ENCODE measurements around the gene MSMB. TPM values are rescaled to one million over a fixed set of nuclear protein-coding genes. Genes with fewer than 3 reads are reported as not detected.

The MSMB gene
- total and polyA plus RNA-seq, 2 experiments from 2014 or later = not detected

- Histone ChIP-seq H3K79me2 (ENCODE audit: insufficient read depth) (peaks cover 94% of the 10 kb centered on the region), H3K27ac (peak overlapping the region; percentile 95), H3K27me3 (replicated peaks; ENCODE audit: insufficient read depth) (no peaks in the 10 kb centered on the region), H3K9me2 (ENCODE audit: insufficient read depth) (no peaks in the 10 kb centered on the region), H3K4me1 (ENCODE audit: insufficient read depth) (peaks cover 76% of the 10 kb centered on the region), H3K4me3 (no peak overlapping the region), H3K9me3 (ENCODE audit: low read depth) (no peaks in the 10 kb centered on the region), H3K4me2 (ENCODE audit: unreplicated experiment) (no peak overlapping the region), H3K36me3 (ENCODE audit: low read depth) (no peaks in the 10 kb centered on the region), H4K20me1 (ENCODE audit: insufficient read depth) (peaks cover 11% of the 10 kb centered on the region), H2AFZ (no peak overlapping the region), H3K9ac (peak overlapping the region; percentile 85; the same call in 1 of the 2 replicates), H3F3A (ENCODE audit: insufficient read depth) (peaks cover 51% of the 10 kb centered on the region)
- no peak for TF ChIP-seq EZH2 (IDR thresholded peaks at IDR 0.05; ENCODE audit: insufficient read depth, poor library complexity, severe bottlenecking)
- no peak for TF ChIP-seq EZH2phosphoT487 (IDR thresholded peaks at IDR 0.05; ENCODE audit: insufficient read depth, low read depth)
- WGBS, 2 experiments (ENCODE audit: low coverage in 1 of 2, low lambda C conversion rate in 2 of 2, missing lambda C conversion rate in 2 of 2) = 58% methylated on average over 2 of the region's 2 CpGs
- DNase-seq = no peak
- in situ Hi-C loops (cut with MboI) = no loop called here
Observed at GRCh38 chr10:46025406-46025805, 20.7 kb downstream of the MSMB start.

DNA sequence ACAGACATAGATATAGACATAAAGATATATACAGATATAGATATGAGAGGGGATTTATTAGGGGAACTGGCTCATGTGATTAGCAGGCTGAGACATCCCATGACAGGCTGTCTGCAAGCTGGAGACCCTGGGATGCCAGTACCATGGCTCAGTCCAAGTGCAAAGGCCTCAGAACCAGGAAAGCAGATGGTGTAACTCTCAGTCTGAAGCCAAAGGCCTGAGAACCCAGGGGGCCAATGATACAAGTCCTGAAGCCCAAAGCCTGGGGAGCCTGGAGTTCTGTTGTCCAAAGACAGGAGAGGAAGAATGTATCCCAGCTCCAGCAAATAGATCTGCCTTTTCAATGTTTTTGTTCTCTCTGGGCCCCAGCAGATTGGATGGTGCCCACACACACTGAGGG is 21.1 kb downstream of the MSMB start:
- Histone ChIP-seq H3F3A (ENCODE audit: insufficient read depth) (peaks cover 51% of the 10 kb centered on the region), H3K27ac (peak overlapping the region; percentile 95), H3K9me3 (ENCODE audit: low read depth) (no peaks in the 10 kb centered on the region), H3K4me3 (no peak overlapping the region), H3K79me2 (ENCODE audit: insufficient read depth) (peaks cover 94% of the 10 kb centered on the region), H3K4me2 (ENCODE audit: unreplicated experiment) (no peak overlapping the region), H2AFZ (no peak overlapping the region), H3K9ac (peak overlapping the region; percentile 85), H3K36me3 (ENCODE audit: low read depth) (no peaks in the 10 kb centered on the region), H3K9me2 (ENCODE audit: insufficient read depth) (no peaks in the 10 kb centered on the region), H4K20me1 (ENCODE audit: insufficient read depth) (peaks cover 11% of the 10 kb centered on the region), H3K27me3 (replicated peaks; ENCODE audit: insufficient read depth) (no peaks in the 10 kb centered on the region), H3K4me1 (ENCODE audit: insufficient read depth) (peaks cover 80% of the 10 kb centered on the region)
- TF ChIP-seq EZH2phosphoT487 (IDR thresholded peaks at IDR 0.05; ENCODE audit: insufficient read depth, low read depth) = no peak
- TF ChIP-seq EZH2 (IDR thresholded peaks at IDR 0.05; ENCODE audit: insufficient read depth, poor library complexity, severe bottlenecking) = no peak
- in situ Hi-C loops (cut with MboI) = no loop called here
- DNase-seq = peak; percentile 28

- peaks cover 94% of the 10 kb centered on the region for H3K79me2 ChIP-seq (ENCODE audit: insufficient read depth)
- H4K20me1 ChIP-seq (ENCODE audit: insufficient read depth) = peaks cover 8% of the 10 kb centered on the region
- no peaks in the 10 kb centered on the region for H3K9me2 ChIP-seq (ENCODE audit: insufficient read depth)
- TF ChIP-seq EZH2 (IDR thresholded peaks at IDR 0.05; ENCODE audit: insufficient read depth, poor library complexity, severe bottlenecking) (no peak), EZH2phosphoT487 (IDR thresholded peaks at IDR 0.05; ENCODE audit: insufficient read depth, low read depth) (no peak)
- peak overlapping the region; percentile 69 for H3K4me3 ChIP-seq
- WGBS, 2 experiments (ENCODE audit: low coverage in 1 of 2, low lambda C conversion rate in 2 of 2, missing lambda C conversion rate in 2 of 2) = 0 to 1% methylated on average over 32 to 42 of the region's 49 CpGs
- peaks cover 57% of the 10 kb centered on the region for H3F3A ChIP-seq (ENCODE audit: insufficient read depth)
- peak overlapping the region; percentile 40; the same call in 1 of the 2 replicates for H2AFZ ChIP-seq
- in situ Hi-C loops (cut with MboI) = no loop called here
- peak overlapping the region; percentile 81 for H3K4me2 ChIP-seq (ENCODE audit: unreplicated experiment)
- H3K27ac ChIP-seq = peak overlapping the region; percentile 95
- H3K27me3 ChIP-seq (replicated peaks; ENCODE audit: insufficient read depth) = no peaks in the 10 kb centered on the region
- peaks cover 86% of the 10 kb centered on the region for H3K4me1 ChIP-seq (ENCODE audit: insufficient read depth)
- no peaks in the 10 kb centered on the region for H3K36me3 ChIP-seq (ENCODE audit: low read depth)
- DNase-seq = peak; percentile 99
- H3K9ac ChIP-seq = peak overlapping the region; percentile 85
- no peaks in the 10 kb centered on the region for H3K9me3 ChIP-seq (ENCODE audit: low read depth)
Observed at GRCh38 chr10:46022978-46023702, 22.9 kb downstream of the MSMB start.

DNA sequence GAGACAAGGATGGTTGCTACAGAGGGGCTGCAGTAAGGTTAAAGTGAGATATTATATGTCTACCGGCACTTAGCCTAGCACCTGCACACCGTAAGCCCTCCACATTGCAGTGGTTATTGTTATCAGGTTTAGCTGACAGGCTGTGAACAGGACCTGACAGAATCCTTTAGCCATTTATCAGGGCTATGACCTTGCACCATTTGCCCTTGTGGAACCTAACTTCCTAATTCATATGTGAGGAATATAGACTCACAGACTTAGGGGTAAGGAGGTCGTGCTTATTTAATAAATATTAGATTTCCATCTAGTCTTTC is 25.8 kb downstream of the MSMB start:
- in situ Hi-C loops (cut with MboI) = no loop called here
- no peak overlapping the region for H2AFZ ChIP-seq
- H3K9ac ChIP-seq = peak overlapping the region; percentile 55; the same call in 1 of the 2 replicates
- H3F3A ChIP-seq (ENCODE audit: insufficient read depth) = peaks cover 71% of the 10 kb centered on the region
- no peaks in the 10 kb centered on the region for H3K27me3 ChIP-seq (replicated peaks; ENCODE audit: insufficient read depth)
- no peaks in the 10 kb centered on the region for H3K9me3 ChIP-seq (ENCODE audit: low read depth)
- no peak for DNase-seq
- H3K27ac ChIP-seq = peak overlapping the region; percentile 95
- 95 to 98% methylated on average over 3 of the region's 3 CpGs for WGBS, 2 experiments (ENCODE audit: low coverage in 1 of 2, low lambda C conversion rate in 2 of 2, missing lambda C conversion rate in 2 of 2)
- peaks cover 94% of the 10 kb centered on the region for H3K79me2 ChIP-seq (ENCODE audit: insufficient read depth)
- no peaks in the 10 kb centered on the region for H3K9me2 ChIP-seq (ENCODE audit: insufficient read depth)
- H3K4me2 ChIP-seq (ENCODE audit: unreplicated experiment) = peak overlapping the region; percentile 40
- H4K20me1 ChIP-seq (ENCODE audit: insufficient read depth) = no peaks in the 10 kb centered on the region; the same call in 1 of the 2 replicates
- H3K4me3 ChIP-seq = no peak overlapping the region
- peaks cover 90% of the 10 kb centered on the region for H3K4me1 ChIP-seq (ENCODE audit: insufficient read depth)
- peaks cover 11% of the 10 kb centered on the region for H3K36me3 ChIP-seq (ENCODE audit: low read depth)
- no peak for TF ChIP-seq EZH2phosphoT487 (IDR thresholded peaks at IDR 0.05; ENCODE audit: insufficient read depth, low read depth)

Measured in GM23248 (cell line).